Keratinocyte (primary cell): ENCODE measurements around the gene OLFML3. TPM values are rescaled to one million over a fixed set of nuclear protein-coding genes. Genes with fewer than 3 reads are reported as not detected.

Experiments
- DNase-seq: peaks from one replicate; pipeline ENCODE4 v3.0.0-alpha.2; 2011; ENCODE audit warnings: low read depth, missing footprints, low spot score
- FAIRE-seq: peaks from 2 replicates; lab custom pipeline; 2011; peaks lifted over from hg19 to GRCh38; lab: Jason Lieb, UNC
- H2AFZ ChIP-seq: 2 replicates; pipeline ENCODE4 v1.6.0; 2012; ENCODE audit warnings: low read length, control low read depth, inconsistent platforms; ENCODE audit not compliant: control insufficient read depth
- H3K27ac ChIP-seq: 2 replicates; pipeline ENCODE4 v1.5.1; 2011; ENCODE audit warnings: low read length; ENCODE audit not compliant: control insufficient read depth, insufficient read depth
- H3K27me3 ChIP-seq: 3 replicates; pipeline ENCODE4 v1.6.0; 2011; ENCODE audit warnings: low read length; ENCODE audit not compliant: control insufficient read depth, insufficient read depth; ENCODE audit errors: extremely low read depth
- H3K36me3 ChIP-seq, 2 experiments: 2 replicates in 1 of 2; 3 replicates in 1 of 2; pipeline ENCODE4 v1.5.1; 2011; ENCODE audit warnings: low read length in 2 of 2, mild to moderate bottlenecking in 1 of 2; ENCODE audit not compliant: control insufficient read depth in 2 of 2, insufficient read depth in 2 of 2; ENCODE audit errors: extremely low read depth in 1 of 2
- H3K4me1 ChIP-seq: 3 replicates; pipeline ENCODE4 v1.5.1; 2011; ENCODE audit warnings: low read length; ENCODE audit not compliant: control insufficient read depth, insufficient read depth; ENCODE audit errors: extremely low read depth
- H3K4me2 ChIP-seq: 3 replicates; pipeline ENCODE4 v1.6.0; 2011; ENCODE audit warnings: low read depth, low read length; ENCODE audit not compliant: control insufficient read depth, insufficient read depth; ENCODE audit errors: extremely low read depth
- H3K4me3 ChIP-seq, 3 experiments: fragments of 200-600 bp in 1 of 3; sonication (generic) in 1 of 3; 2 replicates in 2 of 3; 3 replicates in 1 of 3; pipeline ENCODE4 v1.5.1; 2011 to 2016; ENCODE audit warnings: low read length in 3 of 3, mild to moderate bottlenecking in 3 of 3, control low read depth in 2 of 3, inconsistent platforms in 1 of 3, low read depth in 1 of 3, mixed read lengths in 1 of 3, mixed run types in 1 of 3, moderate library complexity in 1 of 3; ENCODE audit not compliant: control insufficient read depth in 2 of 3, insufficient read depth in 2 of 3; ENCODE audit errors: extremely low read depth in 1 of 3
- H3K79me2 ChIP-seq: 2 replicates; pipeline ENCODE4 v1.6.0; 2012; ENCODE audit warnings: low read length; ENCODE audit not compliant: control insufficient read depth, insufficient read depth
- H3K9ac ChIP-seq: 3 replicates; pipeline ENCODE4 v1.6.0; 2011; ENCODE audit warnings: low read length; ENCODE audit not compliant: control insufficient read depth, insufficient read depth; ENCODE audit errors: extremely low read depth
- H3K9me1 ChIP-seq: 3 replicates; pipeline ENCODE4 v1.6.0; 2011; ENCODE audit warnings: low read length; ENCODE audit not compliant: control insufficient read depth, insufficient read depth; ENCODE audit errors: extremely low read depth
- H3K9me3 ChIP-seq: 2 replicates; pipeline ENCODE4 v1.5.1; 2012; ENCODE audit warnings: low read depth, low read length; ENCODE audit not compliant: control insufficient read depth
- H4K20me1 ChIP-seq: 3 replicates; pipeline ENCODE4 v1.6.0; 2011; ENCODE audit warnings: low read length; ENCODE audit not compliant: control insufficient read depth, insufficient read depth; ENCODE audit errors: extremely low read depth
- CTCF ChIP-seq, 3 experiments: IDR thresholded peaks in 1 of 3; conservative IDR thresholded peaks in 1 of 3; optimal IDR thresholded peaks in 1 of 3; 2 replicates in 2 of 3; 3 replicates in 1 of 3; pipeline versions ENCODE3 to v1.5.1; 2011; ENCODE audit warnings: low read length in 3 of 3, mild to moderate bottlenecking in 3 of 3, moderate library complexity in 2 of 3, control low read depth in 1 of 3, inconsistent platforms in 1 of 3; ENCODE audit not compliant: insufficient read depth in 2 of 3; ENCODE audit errors: extremely low read depth in 1 of 3
- EZH2 ChIP-seq: IDR thresholded peaks from one replicate; pipeline ENCODE4 v1.6.1; 2012; ENCODE audit warnings: inconsistent platforms, mild to moderate bottlenecking, low read length, moderate library complexity
- dilution Hi-C: fragments of 300-500 bp; cut with MboI; formaldehyde crosslinking; loops from one replicate; pipeline ENCODE4 v1.7.0; 2020; ENCODE audit warnings: low sequenced_read_pairs; ENCODE audit not compliant: extremely low pct_ligation_motif_present
- polyA plus RNA-seq, 5 experiments: library from polyadenylated mRNA; depleted of rRNA in 3 of 5; stranded (reverse) in 3 of 5; stranded (forward) in 1 of 5; unstranded in 1 of 5; fragments of >200 nt; gene quantifications; 1 replicate in 1 of 5; 2 replicates in 3 of 5; 3 replicates in 1 of 5; pipeline versions ENCODE4 v1.2.1 to v1.2.3, GENCODE V29; 2011 to 2012; ENCODE audit warnings: missing spikeins in 2 of 5, low read depth in 1 of 5, low replicate concordance in 1 of 5

OLFML3 gene
- polyA plus RNA-seq, 1 donor (not counting 4 experiments of a cell fraction or from before 2014, with no cell fraction given), result 4.4 TPM

DNA sequence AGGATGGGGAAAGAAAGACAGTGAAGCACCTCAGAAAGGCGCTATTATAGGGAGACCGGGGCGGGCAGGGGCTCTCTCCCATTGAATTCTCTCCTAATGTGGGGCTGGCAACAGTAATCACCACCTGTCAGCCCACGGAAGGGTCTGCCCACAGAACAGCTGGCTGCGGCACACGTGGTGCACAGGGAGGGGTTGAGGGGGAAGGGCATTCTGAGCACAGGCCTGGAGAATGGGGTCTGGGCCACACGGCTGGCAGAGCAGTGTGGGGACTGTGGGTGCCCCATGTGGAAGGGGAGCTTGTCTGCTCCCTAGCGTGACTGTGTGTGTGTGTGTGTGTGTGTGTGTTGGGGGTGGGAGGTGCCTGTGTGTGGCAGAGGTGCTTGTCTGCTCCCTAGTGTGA is 4.1 kb downstream of the OLFML3 start:
- Histone ChIP-seq H4K20me1 (no peaks in the 10 kb centered on the region), H3K4me2 (no peak overlapping the region), H3K79me2 (no peaks in the 10 kb centered on the region), H3K9me1 (no peaks in the 10 kb centered on the region), H3K9ac (no peak overlapping the region), H3K4me1 (peaks cover 11% of the 10 kb centered on the region), H3K9me3 (no peaks in the 10 kb centered on the region), H3K4me3 (no peak overlapping the region), H3K36me3 (no peaks in the 10 kb centered on the region), H2AFZ (no peak overlapping the region), H3K27me3 (no peaks in the 10 kb centered on the region), H3K27ac (no peak overlapping the region)
- dilution Hi-C loops, result no loop called here
- FAIRE-seq (no peak), DNase-seq (no peak)
- TF ChIP-seq CTCF (optimal IDR thresholded peaks at IDR 0.05 in 1 of 3, IDR thresholded peaks at IDR 0.05 in 1 of 3, conservative IDR thresholded peaks at IDR 0.05 in 1 of 3; ENCODE audit: extremely low read depth in 1 of 3, insufficient read depth in 2 of 3, low read length in 3 of 3), result no peak
- no peak for TF ChIP-seq EZH2

- no peaks in the 10 kb centered on the region for H3K27me3 ChIP-seq
- H3K27ac ChIP-seq, result no peak overlapping the region
- no peak for TF ChIP-seq EZH2
- TF ChIP-seq CTCF (optimal IDR thresholded peaks at IDR 0.05 in 1 of 3, IDR thresholded peaks at IDR 0.05 in 1 of 3, conservative IDR thresholded peaks at IDR 0.05 in 1 of 3; ENCODE audit: extremely low read depth in 1 of 3, insufficient read depth in 2 of 3, low read length in 3 of 3), result no peak
- no peaks in the 10 kb centered on the region for H4K20me1 ChIP-seq
- DNase-seq (no peak), FAIRE-seq (no peak)
- dilution Hi-C loops, result no loop called here
- H3K9me1 ChIP-seq, result no peaks in the 10 kb centered on the region
- H3K4me2 ChIP-seq, result no peak overlapping the region
- H3K79me2 ChIP-seq, result no peaks in the 10 kb centered on the region
- peaks cover 11% of the 10 kb centered on the region for H3K4me1 ChIP-seq
- no peak overlapping the region for H2AFZ ChIP-seq
- no peak overlapping the region for H3K4me3 ChIP-seq
- H3K9ac ChIP-seq, result no peak overlapping the region
- no peaks in the 10 kb centered on the region for H3K9me3 ChIP-seq
- no peaks in the 10 kb centered on the region for H3K36me3 ChIP-seq
These were observed 4.6 kb downstream of the OLFML3 start for GRCh38 chr1:113983826-113984225.
